ENCODE results near the gene ANXA1. TPM values are rescaled to one million over a fixed set of nuclear protein-coding genes. Genes with fewer than 3 reads are reported as not detected.

ANXA1 gene
- total and polyA plus RNA-seq, 2 donors (not counting 3 experiments of a cell fraction or from before 2014, with no cell fraction given) = 403 to 525 TPM

DNA sequence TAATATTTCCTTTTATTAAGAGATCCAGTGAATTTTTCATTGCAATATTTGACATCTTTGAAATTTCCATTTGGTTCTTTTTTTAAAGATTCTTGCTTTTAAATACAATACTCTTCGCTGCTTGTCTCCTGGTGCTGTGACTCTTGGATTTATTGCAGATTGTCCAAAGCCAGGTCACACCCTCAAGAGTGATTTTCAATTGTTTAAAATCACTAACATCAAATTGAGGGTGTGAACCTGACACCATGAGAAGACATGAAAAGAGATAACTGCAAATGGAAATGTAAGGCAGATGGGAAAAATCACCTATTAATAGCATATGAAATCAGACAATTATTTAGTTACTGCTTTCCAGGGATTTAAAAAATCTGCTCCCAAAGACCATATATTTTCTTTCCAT is 42.6 kb downstream of the ANXA1 start:
- Histone ChIP-seq H3K9me3 (replicated peaks; ENCODE audit: control insufficient read depth, insufficient read depth, low read length) (no peaks in the 10 kb centered on the region), H3K9me1 (replicated peaks; ENCODE audit: control insufficient read depth, extremely low read depth, insufficient read depth, low read length) (no peaks in the 10 kb centered on the region), H4K20me1 (replicated peaks; ENCODE audit: control insufficient read depth, extremely low read depth, insufficient read depth, low read length) (no peaks in the 10 kb centered on the region), H3K4me3 (replicated peaks in 1 of 3; ENCODE audit: insufficient read depth in 1 of 3, low read depth in 1 of 3, low read length in 3 of 3) (no peak overlapping the region), H3K27me3 (ENCODE audit: control insufficient read depth in 2 of 2, insufficient read depth in 2 of 2, low read length in 2 of 2) (no peaks in the 10 kb centered on the region), H3K4me1 (ENCODE audit: control insufficient read depth, extremely low read depth, insufficient read depth, low read length) (no peaks in the 10 kb centered on the region), H2AFZ (ENCODE audit: low read depth, low read length) (no peak overlapping the region), H3K36me3 (ENCODE audit: control insufficient read depth in 2 of 2, extremely low read depth in 1 of 2, insufficient read depth in 2 of 2, low read length in 2 of 2) (no peaks in the 10 kb centered on the region), H3K9ac (replicated peaks; ENCODE audit: extremely low read depth, insufficient read depth, low read length) (no peak overlapping the region), H3K4me2 (ENCODE audit: insufficient read depth, low read length) (no peak overlapping the region), H3K27ac (ENCODE audit: insufficient read depth, low read depth, low read length) (no peak overlapping the region), H3K79me2 (ENCODE audit: control insufficient read depth, insufficient read depth, low read length) (no peaks in the 10 kb centered on the region)
- dilution Hi-C loops (cut with MboI; ENCODE audit: extremely low pct_ligation_motif_present, low sequenced_read_pairs) (no loop called here), intact Hi-C loops (cut with micrococcal nuclease) (no loop called here)
- TF ChIP-seq GATA2 (IDR thresholded peaks at IDR 0.05; ENCODE audit: insufficient read depth, insufficient read length, low read depth, low read length) = no peak
- TF ChIP-seq, protein P1, sequence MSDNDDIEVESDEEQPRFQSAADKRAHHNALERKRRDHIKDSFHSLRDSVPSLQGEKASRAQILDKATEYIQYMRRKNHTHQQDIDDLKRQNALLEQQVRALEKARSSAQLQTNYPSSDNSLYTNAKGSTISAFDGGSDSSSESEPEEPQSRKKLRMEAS (IDR thresholded peaks at IDR 0.05; ENCODE audit: insufficient read depth, insufficient read length) = no peak
- TF ChIP-seq POLR2AphosphoS5 (IDR thresholded peaks at IDR 0.05; ENCODE audit: insufficient read depth, low read depth, low read length) = no peak
- TF ChIP-seq, protein P2, sequence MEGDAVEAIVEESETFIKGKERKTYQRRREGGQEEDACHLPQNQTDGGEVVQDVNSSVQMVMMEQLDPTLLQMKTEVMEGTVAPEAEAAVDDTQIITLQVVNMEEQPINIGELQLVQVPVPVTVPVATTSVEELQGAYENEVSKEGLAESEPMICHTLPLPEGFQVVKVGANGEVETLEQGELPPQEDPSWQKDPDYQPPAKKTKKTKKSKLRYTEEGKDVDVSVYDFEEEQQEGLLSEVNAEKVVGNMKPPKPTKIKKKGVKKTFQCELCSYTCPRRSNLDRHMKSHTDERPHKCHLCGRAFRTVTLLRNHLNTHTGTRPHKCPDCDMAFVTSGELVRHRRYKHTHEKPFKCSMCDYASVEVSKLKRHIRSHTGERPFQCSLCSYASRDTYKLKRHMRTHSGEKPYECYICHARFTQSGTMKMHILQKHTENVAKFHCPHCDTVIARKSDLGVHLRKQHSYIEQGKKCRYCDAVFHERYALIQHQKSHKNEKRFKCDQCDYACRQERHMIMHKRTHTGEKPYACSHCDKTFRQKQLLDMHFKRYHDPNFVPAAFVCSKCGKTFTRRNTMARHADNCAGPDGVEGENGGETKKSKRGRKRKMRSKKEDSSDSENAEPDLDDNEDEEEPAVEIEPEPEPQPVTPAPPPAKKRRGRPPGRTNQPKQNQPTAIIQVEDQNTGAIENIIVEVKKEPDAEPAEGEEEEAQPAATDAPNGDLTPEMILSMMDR (IDR thresholded peaks at IDR 0.05; ENCODE audit: extremely low read depth in 1 of 2, insufficient read depth in 1 of 2, low read depth in 1 of 2, low read length in 2 of 2) = no peak
- TF ChIP-seq MYC (IDR thresholded peaks at IDR 0.05; ENCODE audit: low read depth, low read length) = no peak
- no peak for TF ChIP-seq FOS (IDR thresholded peaks at IDR 0.05; ENCODE audit: borderline replicate concordance, insufficient read depth, low read length)
- TF ChIP-seq POLR2A (IDR thresholded peaks at IDR 0.05; ENCODE audit: low read depth, low read length) = no peak
- TF ChIP-seq JUN (IDR thresholded peaks at IDR 0.05; ENCODE audit: borderline replicate concordance, insufficient read depth, insufficient read length, low read depth) = no peak
- TF ChIP-seq EZH2 (IDR thresholded peaks at IDR 0.05; ENCODE audit: borderline replicate concordance, low read depth, low read length, severe bottlenecking) = no peak
- CTCF ChIA-PET = no interaction called here
- BruUV-seq (replicated peaks) = no TSS peak
- DNase-seq (ENCODE audit: low read depth, low spot score) (no peak), FAIRE-seq (no peak)
- POLR2A ChIA-PET = no interaction called here
